Activated CD8-positive, alpha-beta T cell treated with anti-CD3 and anti-CD28 coated beads for 36 hours (primary cell): ENCODE results near the gene GIMAP6. TPM values are rescaled to one million over a fixed set of nuclear protein-coding genes. Genes with fewer than 3 reads are reported as not detected.
A peak's percentile ranks its signal among the peaks of the same experiment; 100 is the strongest.

Experiments
- ATAC-seq: fragments of 200-7000 bp; cut with Tn5 transposase; one replicate; pipeline ENCODE4 v1.10.0; 2021; ENCODE audit warnings: mild to moderate bottlenecking, moderate library complexity
- CTCF ChIA-PET: fragments of 350-600 bp; sonication (Branson Sonifier 250); formaldehyde crosslinking; loops from one replicate; lab custom pipeline; 2021; ENCODE audit warnings: antibody characterized with exemption; lab: Charles Lee
- POLR2A ChIA-PET: fragments of 350-600 bp; sonication (Branson Sonifier 250); formaldehyde crosslinking; loops from one replicate; lab custom pipeline; 2021; ENCODE audit warnings: antibody characterized with exemption; lab: Charles Lee
- DNase-seq: peaks from one replicate; pipeline ENCODE4 v3.0.0-alpha.2; 2020
- H3K27ac Mint-ChIP-seq: one replicate; pipeline ENCODE4 v1.8.0; 2021; ENCODE audit warnings: mild to moderate bottlenecking, mixed read lengths
- H3K27me3 Mint-ChIP-seq: one replicate; pipeline ENCODE4 v1.8.0; 2021; ENCODE audit warnings: mixed read lengths
- H3K36me3 Mint-ChIP-seq: one replicate; pipeline ENCODE4 v1.8.0; 2021; ENCODE audit warnings: low read depth, mixed read lengths
- H3K4me1 Mint-ChIP-seq: one replicate; pipeline ENCODE4 v1.8.0; 2021; ENCODE audit warnings: low read depth, mixed read lengths
- H3K4me3 Mint-ChIP-seq: one replicate; pipeline ENCODE4 v1.8.0; 2021; ENCODE audit warnings: mild to moderate bottlenecking, moderate library complexity, mixed read lengths
- H3K9me3 Mint-ChIP-seq: one replicate; pipeline ENCODE4 v1.8.0; 2021; ENCODE audit warnings: mixed read lengths
- CTCF ChIP-seq: fragments of 200-600 bp; IDR thresholded peaks from one replicate; pipeline ENCODE4 v1.8.0; 2022; ENCODE audit warnings: antibody characterized with exemption, mild to moderate bottlenecking
- intact Hi-C: fragments of 100-400 bp; cut with micrococcal nuclease; formaldehyde crosslinking; loops from one replicate; pipeline ENCODE4 v1.10.0; 2022
- total RNA-seq, 2 experiments: library from RNA; stranded (reverse); gene quantifications; one replicate each; pipeline ENCODE4 v1.2.3, GENCODE V29; 2021

The GIMAP6 gene
- total RNA-seq, 2 experiments from 2014 or later = 21.2 to 21.5 TPM

- H3K4me3 Mint-ChIP-seq = peak overlapping the region; percentile 99
- peaks cover 68% of the 10 kb centered on the region for H3K4me1 Mint-ChIP-seq
- H3K36me3 Mint-ChIP-seq = peaks cover 77% of the 10 kb centered on the region
- ATAC-seq = peak; percentile 71
- peaks cover 19% of the 10 kb centered on the region for H3K9me3 Mint-ChIP-seq
- intact Hi-C loops = loop anchor here (5.0 kb wide), 2 partner anchors 36 to 126 kb away; no protein-coding TSS in a partner anchor
- DNase-seq = peak; percentile 56
- CTCF ChIA-PET = interaction anchor here (0.9 to 1.7 kb wide), 5 partner anchors 10 to 125 kb away, joined by 3 to 10 read pairs (median 4); partner anchors contain the start of gene GIMAP2
- peak overlapping the region; percentile 99 for H3K27ac Mint-ChIP-seq
- TF ChIP-seq CTCF = no peak
- H3K27me3 Mint-ChIP-seq = no peaks in the 10 kb centered on the region
- POLR2A ChIA-PET = interaction anchor here (0.6 to 3.1 kb wide), 17 partner anchors 8 to 180 kb away, joined by 3 to 16 read pairs (median 5); partner anchors contain the start of genes GIMAP1, GIMAP2, GIMAP4 and GIMAP5
Measured at GRCh38 chr7:150631084-150631826, 930 bp downstream of the GIMAP6 start.

GRCh38 chr7:150629347-150629746 lies 2.8 kb downstream of the GIMAP6 start:
- Mint-ChIP-seq H3K27me3 (no peaks in the 10 kb centered on the region), H3K9me3 (peaks cover 14% of the 10 kb centered on the region), H3K36me3 (peaks cover 78% of the 10 kb centered on the region), H3K27ac (peak overlapping the region; percentile 99), H3K4me1 (peaks cover 67% of the 10 kb centered on the region), H3K4me3 (no peak overlapping the region)
- CTCF ChIA-PET = interaction anchor here (0.9 kb wide), 1 partner anchor 39 kb away, joined by 4 read pairs; no protein-coding TSS in a partner anchor
- ATAC-seq (no peak), DNase-seq (no peak)
- intact Hi-C loops = no loop called here
- POLR2A ChIA-PET = interaction anchor here (0.7 to 3.1 kb wide), 4 partner anchors 8 to 62 kb away, joined by 3 to 16 read pairs (median 4); partner anchors contain the start of gene GIMAP4
- TF ChIP-seq CTCF = no peak

GRCh38 chr7:150627959-150628358 lies 4.2 kb downstream of the GIMAP6 start:
- ChIA-PET CTCF (no interaction called here), POLR2A (interaction anchor here (1.3 kb wide), 1 partner anchor 61 kb away, joined by 4 read pairs; the partner anchor contains the start of gene GIMAP4)
- intact Hi-C loops = no loop called here
- H3K36me3 Mint-ChIP-seq = peaks cover 83% of the 10 kb centered on the region
- peaks cover 69% of the 10 kb centered on the region for H3K4me1 Mint-ChIP-seq
- no peak overlapping the region for H3K4me3 Mint-ChIP-seq
- TF ChIP-seq CTCF = no peak
- no peak for DNase-seq
- peaks cover 14% of the 10 kb centered on the region for H3K9me3 Mint-ChIP-seq
- H3K27ac Mint-ChIP-seq = no peak overlapping the region
- H3K27me3 Mint-ChIP-seq = no peaks in the 10 kb centered on the region
- no peak for ATAC-seq

GRCh38 chr7:150626696-150627095 lies 5.5 kb downstream of the GIMAP6 start:
- peaks cover 71% of the 10 kb centered on the region for H3K4me1 Mint-ChIP-seq
- DNase-seq = no peak
- H3K4me3 Mint-ChIP-seq = no peak overlapping the region
- ChIA-PET POLR2A (interaction anchor here (1.9 kb wide), 1 partner anchor 59 kb away, joined by 5 read pairs; no protein-coding TSS in a partner anchor), CTCF (no interaction called here)
- H3K36me3 Mint-ChIP-seq = peaks cover 78% of the 10 kb centered on the region
- ATAC-seq = no peak
- TF ChIP-seq CTCF = no peak
- intact Hi-C loops = no loop called here
- H3K27ac Mint-ChIP-seq = peak overlapping the region; percentile 63
- peaks cover 14% of the 10 kb centered on the region for H3K9me3 Mint-ChIP-seq
- no peaks in the 10 kb centered on the region for H3K27me3 Mint-ChIP-seq
